ENCODE data around the gene MOAP1.
A peak's percentile ranks its signal among the peaks of the same experiment; 100 is the strongest.
"Not testable (repeated sequence)": the region's sequence is repeated elsewhere in the genome, so short reads cannot be mapped to it uniquely, and the experiment has no call there.

Gene MOAP1

DNA sequence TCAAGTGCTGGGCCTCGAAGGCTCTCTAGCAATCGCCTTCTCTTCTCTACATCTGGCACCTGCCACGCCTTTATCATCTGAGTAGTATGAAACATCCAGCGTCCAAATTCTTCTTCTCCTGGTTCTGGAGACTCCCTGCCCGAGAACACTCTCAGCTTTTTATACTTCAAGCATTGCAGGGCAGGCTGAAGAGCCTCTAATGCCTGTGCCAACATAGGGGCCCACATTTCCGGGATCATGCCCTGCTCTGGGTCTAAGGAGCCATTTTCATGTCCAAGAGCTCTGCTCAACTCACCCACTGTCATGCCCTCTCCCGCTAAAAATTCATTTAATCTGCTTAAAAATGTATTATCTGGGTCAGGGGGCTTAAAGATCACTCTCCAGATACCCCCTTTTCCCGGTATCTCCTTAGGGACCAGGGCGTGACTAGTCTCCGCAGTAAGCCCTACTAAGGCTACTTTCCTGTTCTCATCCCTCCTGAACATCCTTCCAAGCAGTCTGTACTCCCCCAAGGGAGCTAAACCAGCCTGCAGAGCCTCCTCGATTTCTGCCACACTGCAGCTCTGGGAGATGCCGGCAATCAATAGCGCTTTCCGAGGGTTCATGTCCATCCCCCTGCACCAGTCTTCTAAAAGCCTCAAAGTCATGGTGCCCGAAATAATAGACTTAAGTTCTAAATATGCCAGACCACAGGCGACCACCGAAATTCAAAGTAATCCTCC lies 940 bp downstream of the MOAP1 start:
- Histone ChIP-seq H3K27ac (ENCODE audit: low read length) (peak overlapping the region; percentile 92), H3K4me3 (ENCODE audit: low read length in 2 of 2) (peak overlapping the region; percentile 90 to 96), H3K4me1 (ENCODE audit: control insufficient read depth, insufficient read depth, low read length) (peaks cover 22% of the 10 kb centered on the region), H3K27me3 (ENCODE audit: control insufficient read depth in 1 of 2, insufficient read depth in 2 of 2, low read length in 2 of 2) (no peaks in the 10 kb centered on the region), H3K9me3 (ENCODE audit: control insufficient read depth in 2 of 2, low read length in 2 of 2) (no peaks in the 10 kb centered on the region), H3K36me3 (ENCODE audit: control insufficient read depth in 2 of 2, insufficient read depth in 2 of 2, low read length in 2 of 2) (peaks cover 9% of the 10 kb centered on the region in 2 donors), H3K9ac (ENCODE audit: low read length in 2 of 2) (peak overlapping the region; percentile 95 to 97)

DNA sequence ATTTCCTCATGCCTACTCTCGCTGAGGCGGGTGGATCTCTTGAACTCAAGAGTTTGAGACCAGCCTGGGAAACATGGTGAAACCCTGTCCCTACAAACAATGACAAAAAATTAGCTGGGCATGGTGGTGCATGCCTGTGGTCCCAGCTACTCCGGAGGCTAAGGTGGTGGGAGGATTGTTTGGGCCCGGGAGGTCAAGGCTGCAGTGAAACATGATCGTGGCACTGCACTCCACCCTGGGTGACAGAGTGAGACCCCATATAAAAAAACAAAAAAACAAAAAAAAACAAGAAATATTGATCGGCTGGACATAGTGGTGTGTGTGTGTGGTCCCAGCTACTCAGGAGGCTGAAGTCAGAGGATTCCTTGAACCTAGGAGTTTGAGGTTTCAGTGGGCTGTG lies 9.2 kb downstream of the MOAP1 start:
- no peak overlapping the region for H3K4me3 ChIP-seq (ENCODE audit: low read length in 2 of 2)
- H3K27ac ChIP-seq (ENCODE audit: low read length): no peak overlapping the region
- H3K9ac ChIP-seq (ENCODE audit: low read length in 2 of 2): no peak overlapping the region
- no peaks in the 10 kb centered on the region for H3K4me1 ChIP-seq (ENCODE audit: control insufficient read depth, insufficient read depth, low read length)
- H3K27me3 ChIP-seq (ENCODE audit: control insufficient read depth in 1 of 2, insufficient read depth in 2 of 2, low read length in 2 of 2): peaks cover 0 to 7% of the 10 kb centered on the region in 2 donors
- no peaks in the 10 kb centered on the region for H3K9me3 ChIP-seq (ENCODE audit: control insufficient read depth in 2 of 2, low read length in 2 of 2)
- H3K36me3 ChIP-seq (ENCODE audit: control insufficient read depth in 2 of 2, insufficient read depth in 2 of 2, low read length in 2 of 2): no peaks in the 10 kb centered on the region

DNA sequence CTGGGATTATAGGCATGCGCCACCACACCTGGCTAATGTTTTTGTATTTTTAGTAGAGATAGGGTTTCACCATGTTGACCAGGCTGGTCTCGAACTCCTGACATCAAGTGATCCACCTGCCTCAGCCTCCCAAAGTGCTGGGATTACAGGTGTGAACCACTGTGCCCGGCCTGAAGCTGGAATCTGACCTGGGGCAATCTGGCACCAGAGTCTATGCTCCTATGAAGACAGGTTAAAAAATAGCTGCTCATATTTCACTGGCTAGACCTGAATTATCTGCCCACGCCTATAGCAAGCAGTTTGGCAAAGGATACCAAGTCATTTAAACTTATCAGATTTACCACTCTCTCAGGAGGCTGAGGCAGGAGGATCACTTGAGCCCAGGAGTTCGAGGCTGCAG lies 10.0 kb downstream of the MOAP1 start:
- H3K36me3 ChIP-seq (ENCODE audit: control insufficient read depth in 2 of 2, insufficient read depth in 2 of 2, low read length in 2 of 2); H3K9ac ChIP-seq (ENCODE audit: low read length in 2 of 2); H3K27ac ChIP-seq (ENCODE audit: low read length); H3K9me3 ChIP-seq (ENCODE audit: control insufficient read depth in 2 of 2, low read length in 2 of 2); H3K4me3 ChIP-seq (ENCODE audit: low read length in 2 of 2); H3K4me1 ChIP-seq (ENCODE audit: control insufficient read depth, insufficient read depth, low read length); H3K27me3 ChIP-seq (ENCODE audit: control insufficient read depth in 1 of 2, insufficient read depth in 2 of 2, low read length in 2 of 2): not testable (repeated sequence)

DNA sequence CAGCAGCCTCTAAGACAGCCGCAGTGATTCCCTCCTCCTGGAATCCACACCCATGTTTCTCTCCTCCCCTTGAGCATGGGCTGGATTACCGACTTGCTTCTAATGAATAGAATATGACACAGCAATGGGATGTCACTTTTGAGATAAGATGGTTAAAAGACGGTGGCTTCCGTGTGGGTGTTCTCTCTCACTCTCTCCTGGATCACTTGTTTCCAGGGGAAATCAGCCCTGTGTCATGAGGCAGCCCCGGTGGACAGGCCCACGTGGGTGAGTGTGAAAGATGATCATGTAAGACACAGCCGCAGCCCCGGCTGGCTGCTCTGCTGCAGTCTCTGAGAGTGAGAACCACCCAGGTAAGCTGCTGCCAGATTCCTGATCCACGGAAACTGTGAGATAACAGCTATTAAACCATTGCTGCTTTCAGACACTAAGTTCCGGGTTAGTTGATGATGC lies 10.7 kb downstream of the MOAP1 start:
- H3K27me3 ChIP-seq (ENCODE audit: control insufficient read depth in 1 of 2, insufficient read depth in 2 of 2, low read length in 2 of 2): peaks cover 0 to 7% of the 10 kb centered on the region in 2 donors
- no peaks in the 10 kb centered on the region for H3K9me3 ChIP-seq (ENCODE audit: control insufficient read depth in 2 of 2, low read length in 2 of 2)
- H3K4me1 ChIP-seq (ENCODE audit: control insufficient read depth, insufficient read depth, low read length): no peaks in the 10 kb centered on the region
- no peaks in the 10 kb centered on the region for H3K36me3 ChIP-seq (ENCODE audit: control insufficient read depth in 2 of 2, insufficient read depth in 2 of 2, low read length in 2 of 2)
- H3K4me3 ChIP-seq (ENCODE audit: low read length in 2 of 2): no peak overlapping the region
- H3K9ac ChIP-seq (ENCODE audit: low read length in 2 of 2): no peak overlapping the region
- no peak overlapping the region for H3K27ac ChIP-seq (ENCODE audit: low read length)

DNA sequence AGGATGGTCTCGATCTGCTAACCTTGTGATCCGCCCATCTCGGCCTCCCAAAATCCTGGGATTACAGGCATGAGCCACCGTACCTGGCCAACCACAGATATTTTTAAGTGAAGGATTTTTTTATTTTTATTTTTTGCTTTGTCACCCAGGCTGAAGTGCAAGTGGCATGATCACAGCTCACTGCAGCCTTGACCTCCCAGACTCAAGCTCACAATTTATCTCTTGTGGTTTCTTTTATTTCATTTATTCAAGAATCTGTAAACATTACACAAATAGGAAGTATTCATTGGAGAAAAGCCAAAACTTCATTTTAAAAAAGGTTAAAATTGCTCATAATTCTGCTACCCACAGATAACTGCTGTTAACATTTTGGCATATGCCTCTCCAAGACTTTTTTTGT lies 13.3 kb downstream of the MOAP1 start:
- Histone ChIP-seq H3K4me3 (ENCODE audit: low read length in 2 of 2) (no peak overlapping the region), H3K36me3 (ENCODE audit: control insufficient read depth in 2 of 2, insufficient read depth in 2 of 2, low read length in 2 of 2) (no peaks in the 10 kb centered on the region), H3K9me3 (ENCODE audit: control insufficient read depth in 2 of 2, low read length in 2 of 2) (no peaks in the 10 kb centered on the region), H3K9ac (ENCODE audit: low read length in 2 of 2) (no peak overlapping the region), H3K27ac (ENCODE audit: low read length) (no peak overlapping the region), H3K27me3 (ENCODE audit: control insufficient read depth in 1 of 2, insufficient read depth in 2 of 2, low read length in 2 of 2) (peaks cover 0 to 7% of the 10 kb centered on the region in 2 donors), H3K4me1 (ENCODE audit: control insufficient read depth, insufficient read depth, low read length) (no peaks in the 10 kb centered on the region)

DNA sequence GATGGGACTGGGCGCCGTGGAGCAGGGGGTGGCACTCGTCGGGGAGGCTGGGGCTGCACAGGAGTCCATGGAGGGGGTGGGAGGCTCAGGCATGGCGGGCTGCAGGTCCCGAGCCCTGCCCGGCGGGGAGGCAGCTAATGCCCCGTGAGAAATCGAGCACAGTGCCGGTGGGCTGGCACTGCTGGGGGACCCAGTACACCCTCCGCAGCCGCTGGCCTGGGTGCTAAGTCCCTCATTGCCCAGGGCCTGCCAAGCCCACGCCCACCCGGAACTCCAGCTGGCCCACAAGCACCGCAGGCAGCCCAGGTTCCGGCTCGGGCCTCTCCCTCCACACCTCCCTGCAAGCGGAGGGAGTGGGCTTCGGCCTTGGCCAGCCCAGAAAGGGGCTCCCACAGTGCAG lies 14.6 kb downstream of the MOAP1 start:
- not testable (repeated sequence) for H3K4me1 ChIP-seq (ENCODE audit: control insufficient read depth, insufficient read depth, low read length); H3K36me3 ChIP-seq (ENCODE audit: control insufficient read depth in 2 of 2, insufficient read depth in 2 of 2, low read length in 2 of 2); H3K9ac ChIP-seq (ENCODE audit: low read length in 2 of 2); H3K4me3 ChIP-seq (ENCODE audit: low read length in 2 of 2); H3K9me3 ChIP-seq (ENCODE audit: control insufficient read depth in 2 of 2, low read length in 2 of 2); H3K27me3 ChIP-seq (ENCODE audit: control insufficient read depth in 1 of 2, insufficient read depth in 2 of 2, low read length in 2 of 2); H3K27ac ChIP-seq (ENCODE audit: low read length)

DNA sequence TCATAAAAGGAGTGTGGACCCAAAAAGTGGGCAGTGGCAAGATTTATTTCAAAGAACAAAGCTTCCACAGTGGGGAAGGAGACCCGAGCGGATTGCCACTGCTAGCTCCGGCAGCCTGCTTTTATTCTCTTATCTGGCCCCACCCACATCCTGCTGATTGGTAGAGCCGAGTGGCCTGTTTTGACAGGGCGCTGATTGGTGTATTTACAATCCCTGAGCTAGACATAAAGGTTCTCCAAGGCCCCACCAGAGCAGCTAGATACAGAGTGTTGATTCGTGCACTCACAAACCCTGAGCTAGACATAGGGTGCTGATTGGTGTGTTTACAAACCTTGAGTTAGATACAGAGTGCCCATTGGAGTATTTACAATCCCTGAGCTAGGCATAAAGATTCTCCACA lies 15.1 kb downstream of the MOAP1 start:
- H3K9ac ChIP-seq (ENCODE audit: low read length in 2 of 2); H3K9me3 ChIP-seq (ENCODE audit: control insufficient read depth in 2 of 2, low read length in 2 of 2); H3K4me3 ChIP-seq (ENCODE audit: low read length in 2 of 2): not testable (repeated sequence)

DNA sequence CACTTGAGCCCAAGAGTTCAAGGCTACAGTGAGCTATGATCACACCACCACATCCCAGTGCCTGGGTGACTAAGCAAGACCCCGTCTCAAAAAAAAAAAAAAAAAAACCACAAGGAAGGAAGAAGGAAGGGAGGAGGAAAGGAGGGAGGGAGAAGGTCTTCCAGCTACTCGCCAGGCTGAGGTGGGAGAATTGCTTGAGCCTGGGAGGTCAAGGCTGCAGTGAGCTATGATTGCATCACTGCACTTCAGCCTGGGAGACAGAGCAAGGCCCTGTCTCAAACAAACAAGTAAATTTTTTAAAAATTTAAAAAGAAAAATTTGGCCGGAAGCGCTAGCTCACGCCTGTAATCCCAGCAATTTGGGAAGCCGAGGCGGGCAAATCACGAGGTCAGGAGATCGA lies 16.1 kb downstream of the MOAP1 start:
- not testable (repeated sequence) for H3K36me3 ChIP-seq (ENCODE audit: control insufficient read depth in 2 of 2, insufficient read depth in 2 of 2, low read length in 2 of 2); H3K4me3 ChIP-seq (ENCODE audit: low read length in 2 of 2); H3K9ac ChIP-seq (ENCODE audit: low read length in 2 of 2); H3K4me1 ChIP-seq (ENCODE audit: control insufficient read depth, insufficient read depth, low read length); H3K27ac ChIP-seq (ENCODE audit: low read length); H3K27me3 ChIP-seq (ENCODE audit: control insufficient read depth in 1 of 2, insufficient read depth in 2 of 2, low read length in 2 of 2); H3K9me3 ChIP-seq (ENCODE audit: control insufficient read depth in 2 of 2, low read length in 2 of 2)

More for the DNA sequence above, 15.1 kb downstream of the MOAP1 start:
- not testable (repeated sequence) for H3K27me3 ChIP-seq (ENCODE audit: control insufficient read depth in 1 of 2, insufficient read depth in 2 of 2, low read length in 2 of 2); H3K36me3 ChIP-seq (ENCODE audit: control insufficient read depth in 2 of 2, insufficient read depth in 2 of 2, low read length in 2 of 2); H3K27ac ChIP-seq (ENCODE audit: low read length); H3K4me1 ChIP-seq (ENCODE audit: control insufficient read depth, insufficient read depth, low read length)

DNA sequence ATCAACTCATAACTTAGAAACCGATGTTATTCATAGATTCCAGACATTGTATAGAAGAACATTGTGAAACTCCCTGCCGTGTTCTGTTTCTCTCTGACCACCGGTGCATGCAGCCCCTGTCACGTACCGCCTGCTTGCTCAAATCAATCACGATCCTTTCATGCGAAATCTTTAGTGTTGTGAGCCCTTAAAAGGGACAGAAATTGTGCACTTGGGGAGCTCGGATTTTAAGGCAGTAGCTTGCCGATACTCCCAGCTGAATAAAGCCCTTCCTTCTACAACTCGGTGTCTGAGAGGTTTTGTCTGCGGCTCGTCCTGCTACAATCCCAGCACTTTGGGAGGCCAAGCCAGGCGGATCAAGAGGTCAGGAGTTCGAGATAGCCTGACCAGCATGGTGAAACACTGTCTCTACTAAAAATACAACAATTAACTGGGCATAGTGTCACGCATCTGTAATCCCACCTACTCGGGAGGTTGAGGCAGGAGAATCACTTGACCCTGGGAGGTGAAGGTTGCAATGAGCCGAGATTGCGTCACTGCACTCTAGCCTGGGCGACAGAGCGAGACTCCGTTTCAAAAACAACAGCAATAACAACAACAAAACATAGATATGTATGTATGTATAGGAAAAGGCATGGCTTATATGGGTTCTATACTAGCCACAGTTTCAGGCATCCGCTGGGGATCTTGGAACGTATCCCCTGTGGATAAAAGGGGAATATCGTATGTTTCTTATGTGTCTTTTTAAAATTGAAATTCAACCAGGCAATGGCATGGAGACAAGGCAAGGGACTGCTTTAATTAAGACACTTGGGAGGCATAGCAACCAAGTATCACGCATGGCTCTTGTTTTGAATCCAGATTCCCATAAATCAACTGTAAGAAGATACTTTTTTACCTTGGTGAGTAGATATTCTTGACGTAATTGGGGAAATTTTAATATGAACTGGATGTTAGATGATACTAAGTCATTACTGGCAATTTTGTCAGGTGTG lies 19.1 kb downstream of the MOAP1 start:
- H3K9ac ChIP-seq (ENCODE audit: low read length in 2 of 2); H3K4me1 ChIP-seq (ENCODE audit: control insufficient read depth, insufficient read depth, low read length); H3K9me3 ChIP-seq (ENCODE audit: control insufficient read depth in 2 of 2, low read length in 2 of 2); H3K27ac ChIP-seq (ENCODE audit: low read length); H3K36me3 ChIP-seq (ENCODE audit: control insufficient read depth in 2 of 2, insufficient read depth in 2 of 2, low read length in 2 of 2); H3K27me3 ChIP-seq (ENCODE audit: control insufficient read depth in 1 of 2, insufficient read depth in 2 of 2, low read length in 2 of 2); H3K4me3 ChIP-seq (ENCODE audit: low read length in 2 of 2): not testable (repeated sequence)

DNA sequence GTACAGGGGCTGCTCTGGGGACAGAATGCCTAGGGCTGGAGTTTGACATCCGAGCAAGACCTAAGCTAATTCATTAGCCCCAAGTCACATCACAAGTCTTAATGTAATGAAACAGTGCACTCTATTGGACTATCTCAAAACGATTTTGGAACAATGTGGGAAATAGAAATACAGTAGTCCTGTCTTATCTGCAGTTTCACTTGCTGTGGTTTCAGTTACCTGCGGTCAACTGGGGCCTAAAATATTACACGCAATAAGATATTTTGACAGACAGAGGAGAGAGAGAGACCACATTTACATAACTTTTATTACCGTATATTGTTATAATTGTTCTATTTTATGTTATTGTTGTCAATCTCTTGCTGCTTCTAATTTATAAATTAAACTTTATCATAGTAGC lies 21.1 kb downstream of the MOAP1 start:
- H3K27me3 ChIP-seq (ENCODE audit: control insufficient read depth in 1 of 2, insufficient read depth in 2 of 2, low read length in 2 of 2): no peaks in the 10 kb centered on the region
- H3K4me1 ChIP-seq (ENCODE audit: control insufficient read depth, insufficient read depth, low read length): no peaks in the 10 kb centered on the region
- no peak overlapping the region for H3K9ac ChIP-seq (ENCODE audit: low read length in 2 of 2)
- H3K4me3 ChIP-seq (ENCODE audit: low read length in 2 of 2): no peak overlapping the region
- no peak overlapping the region for H3K27ac ChIP-seq (ENCODE audit: low read length)
- no peaks in the 10 kb centered on the region for H3K9me3 ChIP-seq (ENCODE audit: control insufficient read depth in 2 of 2, low read length in 2 of 2)
- no peaks in the 10 kb centered on the region for H3K36me3 ChIP-seq (ENCODE audit: control insufficient read depth in 2 of 2, insufficient read depth in 2 of 2, low read length in 2 of 2)
